Gastroesophageal sphincter (tissue), 3 donors: Measurements from ENCODE around the gene ANKS1B.

Experiments used
- CTCF ChIP-seq, 4 experiments: fragments of 200-600 bp in 2 of 4; fragments of 450-650 bp in 2 of 4; sonication (generic) in 1 of 4; IDR thresholded peaks; one replicate each; pipeline ENCODE4 v1.5.1; 2017 to 2019; ENCODE audit warnings: antibody characterized with exemption in 4 of 4, mild to moderate bottlenecking in 2 of 4, moderate library complexity in 2 of 4
- EP300 ChIP-seq: sonication (generic); formaldehyde crosslinking; IDR thresholded peaks from one replicate; pipeline ENCODE4 v1.6.1; 2017; ENCODE audit warnings: antibody characterized with exemption, mild to moderate bottlenecking
- POLR2A ChIP-seq, 2 donors: fragments of 450-650 bp; IDR thresholded peaks; one replicate each; pipeline ENCODE4 v1.6.1; 2017; ENCODE audit warnings: antibody characterized with exemption in 2 of 2, mild to moderate bottlenecking in 2 of 2, moderate library complexity in 1 of 2
- POLR2AphosphoS5 ChIP-seq: sonication (generic); formaldehyde crosslinking; IDR thresholded peaks from one replicate; pipeline ENCODE4 v1.6.1; 2017; ENCODE audit warnings: antibody characterized with exemption

GRCh38 chr12:99079811-99080210 is 904.9 kb downstream of the ANKS1B start:
- TF ChIP-seq CTCF (IDR thresholded peaks at IDR 0.05), result no peak
- no peak for TF ChIP-seq POLR2AphosphoS5
- no peak for TF ChIP-seq EP300
- no peak for TF ChIP-seq POLR2A (IDR thresholded peaks at IDR 0.05)
